Natural killer cell (primary cell): ENCODE results near the gene CABCOCO1. TPM values are rescaled to one million over a fixed set of nuclear protein-coding genes. Genes with fewer than 3 reads are reported as not detected.
"Not testable (repeated sequence)": the region's sequence is repeated elsewhere in the genome, so short reads cannot be mapped to it uniquely, and the experiment has no call there.

ENCODE experiments used
- ATAC-seq, 3 donors: fragments of 150-1000 bp in 2 of 3; fragments of 200-7000 bp in 1 of 3; cut with Tn5 transposase; 1 replicate in 1 of 3; 2 replicates in 2 of 3; pipeline ENCODE4 v1.10.0; 2021; ENCODE audit warnings: mild to moderate bottlenecking in 2 of 3, moderate library complexity in 2 of 3
- DNase-seq, 2 donors: peaks; one replicate each; pipeline versions ENCODE4 v3.0.0 to v3.0.0-alpha.2; 2013 to 2021; ENCODE audit warnings: mixed read lengths in 1 of 2
- H3K27ac ChIP-seq: one replicate; pipeline ENCODE4 v1.5.1; 2013; ENCODE audit warnings: mild to moderate bottlenecking, low read length
- H3K27me3 ChIP-seq: one replicate; pipeline ENCODE4 v1.6.1; 2013; ENCODE audit warnings: low read length; ENCODE audit not compliant: control insufficient read depth, insufficient read depth
- H3K36me3 ChIP-seq: one replicate; pipeline ENCODE4 v1.6.1; 2013; ENCODE audit warnings: low read length; ENCODE audit not compliant: control insufficient read depth, insufficient read depth
- H3K4me1 ChIP-seq: one replicate; pipeline ENCODE4 v1.6.1; 2013; ENCODE audit warnings: low read length; ENCODE audit not compliant: control insufficient read depth, insufficient read depth
- H3K4me3 ChIP-seq: one replicate; pipeline ENCODE4 v1.5.1; 2013; ENCODE audit warnings: low read length
- H3K9me3 ChIP-seq: one replicate; pipeline ENCODE4 v1.6.1; 2013; ENCODE audit warnings: low read length; ENCODE audit not compliant: control insufficient read depth, insufficient read depth
- H3K27ac Mint-ChIP-seq, 2 donors: one replicate each; pipeline ENCODE4 v1.8.0; 2022; ENCODE audit warnings: mild to moderate bottlenecking in 2 of 2, mixed read lengths in 2 of 2, moderate library complexity in 1 of 2
- H3K27me3 Mint-ChIP-seq, 2 donors: one replicate each; pipeline ENCODE4 v1.8.0; 2022; ENCODE audit warnings: low read depth in 2 of 2, mixed read lengths in 2 of 2
- H3K36me3 Mint-ChIP-seq: one replicate; pipeline ENCODE4 v1.8.0; 2022; ENCODE audit warnings: mixed read lengths
- H3K4me1 Mint-ChIP-seq, 2 donors: one replicate each; pipeline ENCODE4 v1.8.0; 2022; ENCODE audit warnings: mixed read lengths in 2 of 2
- H3K4me3 Mint-ChIP-seq: one replicate; pipeline ENCODE4 v1.8.0; 2022; ENCODE audit warnings: mild to moderate bottlenecking, moderate library complexity, mixed read lengths
- H3K9me3 Mint-ChIP-seq, 2 donors: one replicate each; pipeline ENCODE4 v1.8.0; 2022; ENCODE audit warnings: mixed read lengths in 2 of 2
- CTCF ChIP-seq: fragments of 200-600 bp; IDR thresholded peaks from one replicate; pipeline ENCODE4 v1.8.0; 2022; ENCODE audit warnings: antibody characterized with exemption
- WGBS: methylation state at CpG from one replicate; pipeline ENCODE4 v1.1.7; 2013; ENCODE audit warnings: missing lambda C conversion rate; ENCODE audit not compliant: insufficient coverage; 5-methylcytosine and 5-hydroxymethylcytosine counted together
- intact Hi-C: fragments of 100-400 bp; cut with micrococcal nuclease; formaldehyde crosslinking; loops from one replicate; pipeline ENCODE4 v1.14.2; 2022
- total RNA-seq, 4 donors: library from RNA; stranded (reverse); fragments of 120-200 nt in 1 of 4; gene quantifications; one replicate each; pipeline versions ENCODE4 v1.2.3 to v1.2.4, GENCODE V29; 2013 to 2022

The CABCOCO1 gene
- total RNA-seq, 3 donors from 2014 or later (not counting 1 experiment from before 2014, with no cell fraction given): not detected

GRCh38 chr10:61733358-61733940 is 70.7 kb downstream of the CABCOCO1 start:
- Mint-ChIP-seq H3K36me3 (no peaks in the 10 kb centered on the region), H3K27ac (no peak overlapping the region), H3K4me3 (no peak overlapping the region), H3K9me3 (peaks cover 2 to 3% of the 10 kb centered on the region in 2 donors), H3K27me3 (peaks cover 18 to 31% of the 10 kb centered on the region in 2 donors), H3K4me1 (peaks cover 15 to 16% of the 10 kb centered on the region in 2 donors)
- H3K27me3 ChIP-seq: peaks cover 2% of the 10 kb centered on the region
- ATAC-seq (peak in 1 of 3 donors; percentile 53), DNase-seq (peak in 1 of 2 donors; percentile 40)
- TF ChIP-seq CTCF: peak; percentile 57
- intact Hi-C loops: loop anchor here (2.0 kb wide), 2 partner anchors 593 to 915 kb away; no protein-coding TSS in a partner anchor
- H3K9me3 ChIP-seq: no peaks in the 10 kb centered on the region
- no peak overlapping the region for H3K27ac ChIP-seq
- no peaks in the 10 kb centered on the region for H3K36me3 ChIP-seq
- H3K4me3 ChIP-seq: no peak overlapping the region
- H3K4me1 ChIP-seq: no peaks in the 10 kb centered on the region
- no CpG with 5 or more reads among the region's 1 CpG for WGBS

- no peak for DNase-seq
- peaks cover 15 to 16% of the 10 kb centered on the region in 2 donors for H3K4me1 Mint-ChIP-seq
- Histone ChIP-seq H3K4me1 (no peaks in the 10 kb centered on the region), H3K27ac (no peak overlapping the region), H3K36me3 (no peaks in the 10 kb centered on the region), H3K27me3 (peaks cover 2% of the 10 kb centered on the region), H3K9me3 (no peaks in the 10 kb centered on the region), H3K4me3 (no peak overlapping the region)
- H3K36me3 Mint-ChIP-seq: no peaks in the 10 kb centered on the region
- intact Hi-C loops: no loop called here
- peaks cover 9% of the 10 kb centered on the region in 2 donors for H3K27me3 Mint-ChIP-seq
- WGBS: 91% methylated on average over 3 of the region's 3 CpGs
- ATAC-seq: no peak
- no peak overlapping the region for H3K27ac Mint-ChIP-seq
- no peak for TF ChIP-seq CTCF
- no peak overlapping the region for H3K4me3 Mint-ChIP-seq
- H3K9me3 Mint-ChIP-seq: peaks cover 2 to 3% of the 10 kb centered on the region in 2 donors
These were observed 73.2 kb downstream of the CABCOCO1 start for GRCh38 chr10:61735882-61736281.

DNA sequence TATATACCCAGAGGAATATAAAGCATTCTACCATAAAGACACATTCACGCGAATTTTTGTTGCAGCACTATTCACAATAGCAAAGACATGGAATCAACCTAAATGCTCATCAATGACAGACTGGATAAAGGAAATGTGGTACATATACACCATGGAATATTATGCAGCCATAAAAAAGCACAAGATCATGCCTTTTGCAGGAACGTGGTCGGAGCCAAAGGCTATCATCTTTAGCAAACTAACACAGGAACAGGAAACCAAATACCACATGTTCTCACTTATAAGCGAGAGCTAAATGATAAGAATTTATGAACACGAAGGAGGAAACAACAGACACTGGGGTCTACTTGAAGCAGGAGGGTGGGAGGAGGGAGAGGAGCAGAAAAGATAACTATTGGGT is 74.7 kb downstream of the CABCOCO1 start:
- DNase-seq, H3K9me3 ChIP-seq, H3K27me3 ChIP-seq, intact Hi-C loops, H3K27ac ChIP-seq, H3K36me3 Mint-ChIP-seq, H3K4me1 ChIP-seq, H3K4me3 ChIP-seq, H3K36me3 ChIP-seq, H3K27me3 Mint-ChIP-seq, H3K9me3 Mint-ChIP-seq, H3K4me3 Mint-ChIP-seq, H3K27ac Mint-ChIP-seq: not testable (repeated sequence)
- peaks cover 20 to 24% of the 10 kb centered on the region in 2 donors for H3K4me1 Mint-ChIP-seq
- WGBS: 57% methylated on average over 5 of the region's 6 CpGs
- ATAC-seq: peak in 1 of 3 donors; percentile 32

DNA sequence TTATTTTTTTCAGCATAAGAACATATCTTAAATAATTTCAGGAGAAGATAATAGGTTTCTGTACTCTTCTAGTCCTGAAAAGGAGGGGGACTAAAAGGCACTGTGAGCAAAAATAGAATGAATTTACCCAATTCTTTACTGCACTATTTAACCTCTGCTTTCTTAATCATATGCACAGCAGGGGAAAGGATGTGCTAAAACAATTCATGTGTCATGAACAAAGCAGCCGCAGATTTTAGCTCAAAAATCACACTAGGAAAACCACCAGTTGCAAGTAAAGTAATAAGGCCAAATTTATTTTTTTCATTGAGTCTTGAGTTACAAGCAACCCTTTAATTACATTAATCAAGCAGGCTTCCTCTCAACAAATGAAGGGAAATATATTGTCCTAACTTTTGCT is 80.1 kb downstream of the CABCOCO1 start:
- H3K4me1 Mint-ChIP-seq: peaks cover 15 to 31% of the 10 kb centered on the region in 2 donors

More for the DNA sequence above, 80.1 kb downstream of the CABCOCO1 start:
- DNase-seq (no peak), ATAC-seq (peak; percentile 35 to 73 (median 50))
- Histone ChIP-seq H3K27me3 (no peaks in the 10 kb centered on the region), H3K36me3 (no peaks in the 10 kb centered on the region), H3K27ac (no peak overlapping the region), H3K9me3 (peaks cover 2% of the 10 kb centered on the region), H3K4me1 (no peaks in the 10 kb centered on the region), H3K4me3 (no peak overlapping the region)
- Mint-ChIP-seq H3K4me3 (no peak overlapping the region), H3K27me3 (no peaks in the 10 kb centered on the region), H3K9me3 (no peaks in the 10 kb centered on the region), H3K36me3 (no peaks in the 10 kb centered on the region), H3K27ac (no peak overlapping the region)
- intact Hi-C loops: no loop called here
- 57% methylated on average over 1 of the region's 1 CpG for WGBS
- TF ChIP-seq CTCF: no peak
